Osteoblast (primary cell): ENCODE measurements around the gene FREM3. TPM values are rescaled to one million over a fixed set of nuclear protein-coding genes. Genes with fewer than 3 reads are reported as not detected.

Experiments
- DNase-seq: peaks from one replicate; pipeline ENCODE4 v3.0.0; 2011; ENCODE audit warnings: low spot score, mixed read lengths; ENCODE audit not compliant: insufficient read length; ENCODE audit errors: missing footprints
- H2AFZ ChIP-seq: 2 replicates; pipeline ENCODE4 v1.6.0; 2011; ENCODE audit warnings: mild to moderate bottlenecking, low read length
- H3K27ac ChIP-seq: 2 replicates; pipeline ENCODE4 v1.5.1; 2011; ENCODE audit warnings: mild to moderate bottlenecking, low read depth, low read length, moderate library complexity
- H3K27me3 ChIP-seq: 2 replicates; pipeline ENCODE4 v1.6.0; 2012; ENCODE audit warnings: mild to moderate bottlenecking, control low read depth, inconsistent platforms, low read length, moderate library complexity; ENCODE audit not compliant: insufficient read depth
- H3K36me3 ChIP-seq: 2 replicates; pipeline ENCODE4 v1.5.1; 2011; ENCODE audit warnings: mild to moderate bottlenecking, low read length, control low read depth, moderate library complexity; ENCODE audit not compliant: insufficient read depth
- H3K4me1 ChIP-seq: 2 replicates; pipeline ENCODE4 v1.5.1; 2011; ENCODE audit warnings: mild to moderate bottlenecking, low read length, control low read depth, moderate library complexity; ENCODE audit not compliant: insufficient read depth
- H3K4me2 ChIP-seq: 2 replicates; pipeline ENCODE4 v1.6.0; 2011; ENCODE audit warnings: mild to moderate bottlenecking, low read length; ENCODE audit not compliant: insufficient read depth
- H3K4me3 ChIP-seq: fragments of 200-600 bp; sonication (generic); 3 replicates; pipeline ENCODE4 v1.5.1; 2012; ENCODE audit warnings: mild to moderate bottlenecking, low read length, inconsistent platforms; ENCODE audit not compliant: insufficient read depth
- H3K79me2 ChIP-seq: 2 replicates; pipeline ENCODE4 v1.6.0; 2012; ENCODE audit warnings: mild to moderate bottlenecking, low read length, control low read depth, inconsistent platforms; ENCODE audit not compliant: insufficient read depth
- H3K9me3 ChIP-seq: 2 replicates; pipeline ENCODE4 v1.5.1; 2011; ENCODE audit warnings: low read depth, low read length, control low read depth
- H4K20me1 ChIP-seq: 2 replicates; pipeline ENCODE4 v1.6.0; 2012; ENCODE audit warnings: mild to moderate bottlenecking, low read length, control low read depth; ENCODE audit not compliant: insufficient read depth
- total RNA-seq: library from RNA; depleted of rRNA; stranded (reverse); fragments of >200 nt; gene quantifications from 2 replicates; pipeline ENCODE4 v1.2.3, GENCODE V29; 2012
- TF ChIP-seq, protein P1 (sequence below): IDR thresholded peaks from 2 replicates; pipeline ENCODE4 v1.5.1; 2011; ENCODE audit warnings: mild to moderate bottlenecking, low read depth, low read length, moderate library complexity; ENCODE audit errors: extremely low read depth

Gene FREM3
- total RNA-seq, result not detected in 2 replicates

DNA sequence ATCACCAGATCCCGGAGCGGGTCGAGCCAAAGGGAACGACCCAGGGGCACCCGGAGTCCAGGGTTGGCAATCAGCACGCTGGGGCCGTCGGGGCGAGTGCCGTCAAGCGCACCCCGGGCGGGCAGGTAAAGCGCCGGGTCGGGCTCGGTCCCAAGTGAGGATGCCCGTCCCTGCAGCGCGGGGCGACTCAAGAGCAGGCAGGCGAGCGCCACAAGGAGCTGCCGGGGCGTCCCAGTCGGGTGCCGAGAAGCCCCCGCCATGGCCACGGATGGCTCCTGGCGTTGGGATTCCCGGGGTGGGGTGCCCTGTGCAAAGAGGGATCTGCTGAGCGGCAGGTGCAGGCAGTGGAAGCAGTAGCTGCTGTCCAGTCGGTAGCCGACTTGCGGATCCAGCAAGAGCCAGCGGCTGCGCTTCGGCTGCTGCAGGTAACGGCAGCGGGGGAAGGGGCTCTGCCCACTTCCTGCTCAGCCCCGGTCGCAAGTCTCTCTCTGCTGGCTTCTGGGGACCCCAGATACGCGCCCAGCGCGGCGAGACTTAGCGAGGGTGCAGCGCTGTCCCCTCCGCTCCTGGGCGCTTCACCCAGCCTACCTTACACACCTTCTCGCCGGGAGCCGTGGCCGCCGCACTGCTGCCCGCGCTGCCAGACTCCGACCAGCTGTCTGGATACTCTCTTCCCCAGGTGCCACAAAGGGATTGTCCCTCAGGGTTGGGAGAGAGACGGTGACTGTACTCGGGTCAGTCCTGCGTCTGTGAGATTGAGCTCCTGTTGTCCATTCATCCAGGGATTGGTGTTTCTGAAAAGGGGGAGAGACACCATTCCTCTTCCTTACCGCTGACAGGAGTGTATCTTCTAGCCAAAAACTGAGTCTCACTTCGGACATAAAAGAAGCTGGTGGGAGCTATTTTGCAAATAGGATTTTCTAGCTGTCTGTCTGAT is at the start of gene FREM3:
Gene FREM3 (minus strand): TSS at position 260 of the 937 bp plus-strand sequence. CDS start 0 bp downstream, at position 260.
- TF ChIP-seq, protein P1, sequence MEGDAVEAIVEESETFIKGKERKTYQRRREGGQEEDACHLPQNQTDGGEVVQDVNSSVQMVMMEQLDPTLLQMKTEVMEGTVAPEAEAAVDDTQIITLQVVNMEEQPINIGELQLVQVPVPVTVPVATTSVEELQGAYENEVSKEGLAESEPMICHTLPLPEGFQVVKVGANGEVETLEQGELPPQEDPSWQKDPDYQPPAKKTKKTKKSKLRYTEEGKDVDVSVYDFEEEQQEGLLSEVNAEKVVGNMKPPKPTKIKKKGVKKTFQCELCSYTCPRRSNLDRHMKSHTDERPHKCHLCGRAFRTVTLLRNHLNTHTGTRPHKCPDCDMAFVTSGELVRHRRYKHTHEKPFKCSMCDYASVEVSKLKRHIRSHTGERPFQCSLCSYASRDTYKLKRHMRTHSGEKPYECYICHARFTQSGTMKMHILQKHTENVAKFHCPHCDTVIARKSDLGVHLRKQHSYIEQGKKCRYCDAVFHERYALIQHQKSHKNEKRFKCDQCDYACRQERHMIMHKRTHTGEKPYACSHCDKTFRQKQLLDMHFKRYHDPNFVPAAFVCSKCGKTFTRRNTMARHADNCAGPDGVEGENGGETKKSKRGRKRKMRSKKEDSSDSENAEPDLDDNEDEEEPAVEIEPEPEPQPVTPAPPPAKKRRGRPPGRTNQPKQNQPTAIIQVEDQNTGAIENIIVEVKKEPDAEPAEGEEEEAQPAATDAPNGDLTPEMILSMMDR, result no peak
- H3K36me3 ChIP-seq, result no peaks in the 10 kb centered on the region
- no peak for DNase-seq
- H3K9me3 ChIP-seq, result no peaks in the 10 kb centered on the region
- H3K27me3 ChIP-seq, result peaks cover 16% of the 10 kb centered on the region
- H3K4me1 ChIP-seq, result no peaks in the 10 kb centered on the region
- no peak within 1 kb of the TSS for H3K27ac ChIP-seq
- no peak within 1 kb of the TSS for H3K4me2 ChIP-seq
- peaks cover 3% of the 10 kb centered on the region for H4K20me1 ChIP-seq
- no peak within 1 kb of the TSS for H3K4me3 ChIP-seq
- no peak within 1 kb of the TSS for H2AFZ ChIP-seq
- no peaks in the 10 kb centered on the region for H3K79me2 ChIP-seq

DNA sequence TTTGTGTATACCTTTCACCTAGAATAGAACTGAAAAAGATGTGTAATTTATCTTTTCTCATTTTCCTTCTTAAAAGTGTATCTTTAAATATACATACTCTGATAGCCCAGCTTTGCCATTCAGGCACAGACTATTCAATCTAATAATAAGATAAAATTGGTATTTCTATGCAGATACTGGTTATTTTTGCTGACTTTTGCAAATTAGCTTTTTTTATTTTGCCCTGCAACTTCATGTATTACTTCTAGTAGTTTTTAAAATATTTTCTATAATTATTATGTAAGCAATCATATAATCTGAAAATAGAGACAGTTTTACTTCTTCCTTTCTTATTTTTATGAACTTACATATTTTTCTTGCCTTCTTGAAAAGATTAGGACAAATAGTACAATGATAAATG is 45.4 kb upstream of the FREM3 start:
- Histone ChIP-seq H4K20me1 (no peaks in the 10 kb centered on the region), H2AFZ (no peak overlapping the region), H3K4me3 (no peak overlapping the region), H3K27me3 (no peaks in the 10 kb centered on the region), H3K4me2 (no peak overlapping the region), H3K36me3 (no peaks in the 10 kb centered on the region), H3K9me3 (no peaks in the 10 kb centered on the region), H3K27ac (no peak overlapping the region), H3K79me2 (no peaks in the 10 kb centered on the region), H3K4me1 (no peaks in the 10 kb centered on the region)
- DNase-seq, result no peak
- TF ChIP-seq, protein P1, result no peak

DNA sequence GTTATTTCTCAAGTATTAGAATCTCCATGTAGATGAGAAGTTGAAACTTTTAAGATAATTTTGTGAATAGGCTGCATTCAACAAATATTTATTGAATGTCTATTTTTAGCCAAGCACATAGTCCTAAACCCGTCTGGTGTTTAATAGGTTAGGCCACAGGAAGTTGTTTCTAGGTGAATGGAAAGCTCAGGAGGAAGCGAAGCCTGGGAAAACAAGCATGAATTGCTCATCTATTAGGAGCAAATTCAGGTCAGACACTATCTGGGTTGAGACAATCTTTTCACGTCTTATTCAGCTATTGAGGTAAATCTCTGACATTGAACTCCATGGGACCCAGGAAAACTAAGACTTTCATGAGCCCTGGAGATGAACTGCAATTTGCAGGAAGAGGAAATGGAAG is 43.1 kb upstream of the FREM3 start:
- Histone ChIP-seq H4K20me1 (no peaks in the 10 kb centered on the region), H3K4me1 (no peaks in the 10 kb centered on the region), H3K4me2 (no peak overlapping the region), H3K27ac (no peak overlapping the region), H3K9me3 (no peaks in the 10 kb centered on the region), H3K36me3 (no peaks in the 10 kb centered on the region), H2AFZ (no peak overlapping the region), H3K79me2 (no peaks in the 10 kb centered on the region), H3K27me3 (no peaks in the 10 kb centered on the region), H3K4me3 (no peak overlapping the region)
- TF ChIP-seq, protein P1, result no peak
- DNase-seq, result no peak

DNA sequence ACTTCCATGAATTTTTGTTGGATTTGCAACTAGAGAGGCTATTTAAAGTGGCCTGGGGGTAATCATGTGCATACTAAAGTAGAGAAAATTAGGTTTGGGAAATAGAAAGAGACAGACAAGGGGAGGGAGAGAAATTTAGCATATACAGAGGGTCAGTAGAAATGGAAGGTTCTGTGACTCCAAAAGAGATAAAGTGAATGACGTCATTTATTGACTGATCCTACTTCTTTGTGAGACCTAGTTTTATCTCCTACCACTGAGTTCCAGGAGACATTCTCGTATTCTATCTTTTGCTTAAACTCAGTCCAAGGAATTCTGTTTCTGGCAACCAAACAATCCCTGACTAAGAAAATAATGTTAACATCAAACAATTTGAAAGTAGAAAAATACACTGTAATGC is 42.4 kb upstream of the FREM3 start:
- H3K79me2 ChIP-seq, result no peaks in the 10 kb centered on the region
- TF ChIP-seq, protein P1, result no peak
- no peak overlapping the region for H3K4me2 ChIP-seq
- no peak for DNase-seq
- no peaks in the 10 kb centered on the region for H3K27me3 ChIP-seq
- no peak overlapping the region for H3K4me3 ChIP-seq
- H3K36me3 ChIP-seq, result no peaks in the 10 kb centered on the region
- H3K4me1 ChIP-seq, result no peaks in the 10 kb centered on the region
- H3K9me3 ChIP-seq, result no peaks in the 10 kb centered on the region
- no peak overlapping the region for H3K27ac ChIP-seq
- H2AFZ ChIP-seq, result no peak overlapping the region
- no peaks in the 10 kb centered on the region for H4K20me1 ChIP-seq
